ENCODE results near the gene NDOR1.

The NDOR1 gene

DNA sequence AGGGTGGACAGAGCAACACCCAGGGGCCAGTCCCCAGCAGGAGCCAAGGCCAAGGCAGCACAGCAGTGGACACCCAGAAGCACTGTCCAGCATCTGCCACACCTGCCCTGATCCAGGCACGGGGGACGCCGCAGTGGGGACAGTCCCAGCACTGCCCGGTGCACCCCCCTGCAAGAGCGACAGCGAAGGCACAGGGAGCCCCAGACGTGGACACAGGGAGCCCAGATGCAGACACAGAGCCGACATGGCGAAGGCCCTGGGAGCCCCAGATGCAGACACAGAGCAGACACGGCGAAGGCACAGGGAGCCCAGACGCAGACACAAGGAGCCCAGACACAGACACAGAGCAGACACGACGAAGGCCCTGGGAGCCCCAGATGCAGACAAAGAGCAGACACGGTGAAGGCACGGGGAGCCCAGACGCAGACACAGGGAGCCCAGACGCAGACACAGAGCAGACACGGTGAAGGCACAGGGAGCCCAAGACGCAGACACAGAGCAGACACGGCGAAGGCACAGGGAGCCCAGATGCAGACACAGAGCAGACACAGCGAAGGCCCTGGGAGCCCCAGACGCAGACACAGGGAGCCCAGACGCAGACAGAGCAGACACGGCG, 21.4 kb upstream of the NDOR1 start:
- DNase-seq (ENCODE audit: low spot score): no peak

DNA sequence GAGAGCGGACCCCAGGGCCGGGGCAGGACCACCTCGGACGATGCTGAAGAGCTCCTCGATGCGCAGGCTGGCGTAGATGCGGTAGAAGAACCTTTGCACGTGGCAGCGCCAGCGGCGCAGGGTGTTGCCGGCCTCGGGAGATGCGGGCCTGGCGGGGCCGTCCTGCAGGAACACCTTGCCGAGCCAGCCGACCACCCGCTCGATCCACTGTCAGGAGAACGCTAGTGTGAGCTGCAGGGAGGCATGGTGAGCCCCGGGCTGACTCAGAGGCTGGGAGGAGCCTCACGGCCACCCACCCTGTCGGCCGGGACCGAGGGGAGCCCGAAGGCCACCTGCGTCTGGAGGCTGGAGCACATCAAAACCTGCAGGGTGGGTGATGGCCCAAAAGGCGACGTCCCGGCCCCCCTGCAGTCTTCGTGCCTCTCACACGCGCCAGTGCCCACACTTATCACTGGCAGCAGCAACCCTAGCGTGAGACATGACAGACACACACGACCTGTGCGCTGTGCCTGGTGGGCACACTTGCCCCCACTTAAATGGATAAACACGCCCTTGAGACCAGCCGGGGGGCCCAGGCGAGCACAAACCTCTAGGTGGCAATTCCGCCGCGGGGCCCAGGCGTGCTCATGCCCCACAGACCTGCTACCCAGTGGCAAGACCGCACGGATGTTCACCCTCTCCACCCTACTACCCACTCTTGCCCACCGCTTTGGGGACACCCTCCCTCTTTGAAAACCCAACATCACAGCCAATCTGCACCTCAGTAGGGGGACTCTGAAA, 20.4 kb upstream of the NDOR1 start:
- DNase-seq (ENCODE audit: low spot score): no peak

DNA sequence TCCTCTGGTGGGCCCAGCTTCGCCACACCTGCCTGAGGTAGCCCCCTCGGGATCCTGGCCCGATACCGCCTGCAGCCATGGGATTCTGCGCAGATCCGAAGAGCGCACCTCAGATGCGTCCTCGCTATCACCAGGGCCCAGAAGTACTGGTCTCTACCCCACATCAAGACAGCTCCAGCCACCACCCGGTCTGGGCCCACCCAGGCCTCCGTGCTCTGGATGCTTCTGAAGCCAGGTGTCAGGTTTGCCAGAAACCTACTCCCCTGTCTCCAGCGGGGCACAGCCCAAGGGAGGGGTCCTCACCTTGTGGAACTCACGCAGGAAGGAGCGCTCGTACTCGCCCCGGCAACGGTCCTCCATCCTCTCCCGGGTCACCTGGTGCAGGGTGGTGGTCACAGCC, 19.6 kb upstream of the NDOR1 start:
- DNase-seq (ENCODE audit: low spot score): no peak

DNA sequence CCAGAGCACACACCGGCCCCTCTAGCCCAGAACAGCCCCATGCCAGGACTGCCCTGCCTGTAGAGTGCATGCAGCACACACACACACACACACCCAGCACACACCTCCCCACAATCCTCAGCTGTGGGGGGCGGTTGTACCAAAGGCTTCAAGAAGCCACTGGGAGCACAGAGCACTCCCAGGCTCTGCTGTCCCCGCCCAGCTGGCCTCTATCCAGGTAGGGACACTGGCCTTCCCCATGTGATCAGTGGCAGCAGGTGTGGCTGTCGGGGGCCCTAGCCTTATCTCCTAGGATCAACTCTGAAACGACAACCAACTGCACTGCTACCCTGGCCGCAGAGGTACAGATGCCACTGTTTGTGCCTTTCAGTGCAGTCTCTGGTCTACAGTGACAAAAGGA, 19.1 kb upstream of the NDOR1 start:
- DNase-seq (ENCODE audit: low spot score): no peak

DNA sequence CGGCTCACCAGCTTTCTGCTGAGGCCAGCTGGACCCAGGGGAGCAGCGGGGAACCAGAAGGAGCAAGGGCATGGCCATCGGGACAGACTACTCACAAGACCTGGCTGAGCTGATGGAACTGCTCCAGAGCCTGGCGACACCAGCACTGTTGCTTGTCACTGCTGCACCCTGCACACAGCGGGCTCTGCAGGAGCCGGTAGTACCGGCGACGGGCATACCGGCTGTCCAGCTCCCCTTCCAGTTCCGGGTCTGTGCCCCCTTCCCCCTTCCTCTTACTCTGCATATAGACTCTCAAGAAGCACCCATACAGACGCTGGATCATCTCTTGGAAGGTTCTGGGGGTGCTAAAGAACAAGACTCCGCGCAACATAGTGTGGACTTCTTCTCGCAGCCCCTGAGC, 18.1 kb upstream of the NDOR1 start:
- DNase-seq (ENCODE audit: low spot score): no peak

DNA sequence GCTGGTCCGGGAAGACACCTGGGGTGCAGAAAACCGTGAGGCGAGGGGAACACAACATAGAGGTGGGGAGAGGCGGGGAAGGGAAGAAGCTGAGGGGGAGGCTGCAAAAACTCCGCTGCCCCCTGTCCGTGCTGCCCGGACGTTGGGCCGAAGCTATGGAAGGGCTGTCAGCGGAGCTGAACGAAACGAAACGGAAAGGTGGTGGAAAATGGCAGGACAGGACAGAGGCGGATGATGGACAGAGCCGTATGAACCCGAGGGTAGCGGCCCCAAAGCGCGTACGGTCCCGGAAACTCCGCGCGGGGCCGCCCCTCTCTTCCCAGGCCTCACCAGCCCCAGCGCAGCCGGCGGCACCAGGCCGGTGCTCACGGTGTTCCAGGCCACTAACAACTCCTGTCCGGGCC, 17.4 kb upstream of the NDOR1 start:
- no peak for DNase-seq (ENCODE audit: low spot score)

DNA sequence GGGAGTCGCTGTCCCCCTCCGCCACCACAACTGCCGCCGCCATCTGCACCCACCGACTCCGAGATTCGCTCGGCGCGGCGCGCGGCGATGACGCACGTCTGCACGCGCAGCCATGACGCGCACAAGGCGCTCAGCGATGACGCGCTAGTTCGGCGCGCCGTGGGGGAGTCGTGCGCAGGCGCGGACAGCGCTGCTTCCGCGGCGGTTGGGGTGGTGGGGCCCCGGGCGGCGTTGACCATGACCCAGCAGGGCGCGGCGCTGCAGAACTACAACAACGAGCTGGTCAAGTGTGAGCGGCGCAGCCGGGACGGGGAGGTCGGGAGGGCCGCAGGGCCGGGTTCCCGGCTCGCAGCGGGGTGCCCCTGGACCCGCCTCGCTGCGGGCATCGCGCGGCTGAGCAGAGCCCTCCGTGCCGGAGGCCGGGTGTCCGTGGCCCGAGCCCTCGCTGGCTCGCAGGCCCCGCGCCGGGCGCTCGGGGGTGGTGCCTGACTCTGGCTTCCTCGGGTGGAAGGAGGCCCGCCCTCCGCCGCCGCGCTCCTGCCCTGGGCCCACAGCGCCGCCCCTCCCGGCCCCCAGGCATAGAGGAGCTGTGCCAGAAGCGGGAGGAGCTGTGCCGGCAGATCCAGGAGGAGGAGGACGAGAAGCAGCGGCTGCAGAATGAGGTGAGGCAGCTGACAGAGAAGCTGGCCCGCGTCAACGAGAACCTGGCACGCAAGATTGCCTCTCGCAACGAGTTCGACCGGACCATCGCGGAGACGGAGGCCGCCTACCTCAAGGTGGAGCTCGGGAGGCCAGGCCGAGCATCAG, 16.8 kb upstream of the NDOR1 start, which contains the start of the genes ANAPC2 and SSNA1:
Gene ANAPC2, minus strand, starts transcription at position 71 of the 807 bp plus-strand sequence. Its CDS starts 28 bp downstream, at position 43.
Gene SSNA1, plus strand, starts transcription at position 187 of the 807 bp plus-strand sequence. Its CDS starts 51 bp downstream, at position 238.
- peak; percentile 88 for DNase-seq (ENCODE audit: low spot score)

DNA sequence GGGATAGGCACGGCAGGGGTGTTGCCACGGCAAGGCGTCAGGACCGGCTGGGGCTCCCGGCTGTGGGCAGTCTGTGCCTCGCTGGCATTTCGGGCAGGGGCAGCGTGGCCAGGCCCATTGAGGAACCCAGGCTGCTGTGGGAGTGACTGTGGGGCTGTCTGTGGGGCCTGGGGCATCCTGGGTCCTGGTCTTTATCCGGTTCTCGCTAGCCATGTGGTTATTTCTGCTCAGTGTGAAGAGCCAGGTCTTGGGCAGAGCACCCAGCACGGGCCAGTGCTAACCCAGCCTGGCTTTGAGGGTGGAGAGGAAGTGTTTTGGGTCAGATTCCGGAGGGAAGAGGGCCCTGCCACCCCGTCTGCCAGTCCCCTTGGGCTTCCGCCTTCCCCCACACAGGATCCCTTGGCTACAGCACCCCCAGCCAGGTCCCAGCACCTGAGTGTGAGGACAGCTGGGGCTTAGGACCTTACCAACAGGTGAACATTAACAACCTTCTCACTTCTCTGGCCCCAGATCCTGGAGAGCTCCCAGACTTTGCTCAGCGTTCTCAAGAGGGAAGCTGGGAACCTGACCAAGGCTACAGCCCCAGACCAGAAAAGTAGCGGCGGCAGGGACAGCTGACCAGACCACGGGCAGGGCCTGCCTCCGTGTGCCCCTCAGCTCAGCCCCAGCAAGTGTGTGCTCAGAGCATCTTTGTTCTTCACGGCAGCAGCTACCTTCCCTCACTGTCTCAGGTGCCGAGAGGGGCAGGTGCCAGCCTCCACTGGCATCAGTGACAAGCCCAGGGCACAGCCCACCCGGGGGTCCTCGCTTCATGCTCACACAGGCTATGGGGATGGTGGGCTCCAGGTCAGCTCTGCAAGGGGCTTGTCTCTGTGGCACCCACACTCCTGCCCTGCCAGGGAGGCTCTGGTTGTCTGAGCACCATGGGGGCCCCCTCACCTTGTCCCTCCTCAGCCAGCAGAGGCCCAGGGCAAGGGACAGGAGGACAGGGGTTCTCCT, 15.9 kb upstream of the NDOR1 start:
- DNase-seq (ENCODE audit: low spot score): no peak

DNA sequence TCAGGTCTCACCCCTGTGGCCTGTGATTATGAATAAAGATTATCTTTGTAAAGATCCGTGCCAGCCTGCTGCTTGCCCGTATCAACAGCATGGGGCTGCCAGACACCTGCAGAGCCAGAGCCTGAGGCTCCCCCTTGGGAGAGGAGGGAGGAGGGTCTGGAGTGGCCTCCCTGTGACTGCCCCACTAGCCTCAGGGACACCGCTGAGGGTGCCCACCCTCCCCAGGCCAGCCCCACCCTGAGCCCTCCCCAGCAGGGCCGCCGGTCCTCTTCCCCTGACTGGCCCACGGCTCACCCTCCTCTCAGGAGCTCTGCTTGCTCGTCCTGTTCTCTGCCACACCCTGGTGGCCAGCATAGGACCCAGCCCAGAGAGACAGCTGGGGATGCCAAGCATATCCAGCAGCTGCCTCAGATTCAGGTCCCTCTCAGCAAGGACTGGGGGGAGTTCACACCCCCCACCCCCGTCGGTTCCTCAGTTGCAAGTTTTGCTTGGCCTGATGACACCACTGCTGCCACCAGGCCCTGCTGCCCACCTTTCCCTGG, 15.1 kb upstream of the NDOR1 start:
- no peak for DNase-seq (ENCODE audit: low spot score)

DNA sequence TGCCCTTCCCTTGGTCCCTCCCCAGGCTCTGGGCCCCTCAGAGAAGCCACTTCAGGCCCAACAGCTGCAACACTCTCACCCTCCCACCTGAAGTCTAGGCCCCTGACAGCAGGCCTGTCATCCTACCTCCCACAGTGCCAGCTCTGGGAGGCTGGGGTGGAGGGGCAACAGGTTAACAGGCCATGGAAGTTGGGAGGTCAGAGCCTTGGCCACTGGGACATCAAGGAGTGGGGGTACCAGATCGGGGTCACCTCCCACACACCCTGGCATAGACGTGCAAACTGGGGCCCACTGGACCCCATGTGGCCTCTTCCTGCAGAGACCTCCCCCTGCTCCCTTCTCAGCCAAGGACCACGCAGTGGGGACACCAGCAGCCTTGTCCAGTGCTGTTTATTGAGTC, 14.3 kb upstream of the NDOR1 start:
- no peak for DNase-seq (ENCODE audit: low spot score)

DNA sequence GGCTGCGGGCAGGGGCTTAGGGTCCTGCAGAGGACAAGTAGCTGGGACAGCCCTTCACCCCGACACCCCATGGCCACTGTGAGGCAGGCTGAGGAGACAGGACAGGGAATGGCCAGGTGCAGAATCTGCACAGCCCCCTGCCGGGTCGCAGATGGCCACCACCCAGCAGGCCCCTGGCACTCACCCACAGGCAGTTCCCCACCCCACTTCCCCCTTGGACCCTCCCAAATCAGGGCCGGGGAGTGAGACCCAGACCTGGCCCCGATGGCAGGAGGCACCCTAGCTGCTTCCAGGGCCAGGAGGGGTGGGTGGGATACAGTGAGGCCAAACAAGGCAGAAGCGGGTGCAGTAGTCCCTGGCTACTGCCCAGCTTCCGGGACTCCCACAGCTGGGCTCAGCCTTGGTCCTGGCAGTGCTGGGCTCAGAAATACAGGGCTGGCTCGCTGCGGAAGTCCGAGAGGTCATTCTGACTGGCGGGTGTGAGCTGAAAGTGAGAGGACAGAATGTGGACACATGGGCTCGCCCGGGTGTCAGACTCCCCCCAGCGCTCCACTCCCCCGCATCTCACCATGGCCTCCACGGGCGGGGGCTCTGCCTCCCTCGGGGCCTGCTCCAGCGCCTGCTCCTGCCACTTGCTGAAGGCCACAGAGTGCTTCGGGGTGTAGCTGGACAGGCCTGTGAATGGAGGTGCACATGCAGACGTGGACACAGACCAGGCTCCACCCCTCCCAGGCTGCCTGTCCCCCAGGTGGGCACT, 13.6 kb upstream of the NDOR1 start:
- no peak for DNase-seq (ENCODE audit: low spot score)

DNA sequence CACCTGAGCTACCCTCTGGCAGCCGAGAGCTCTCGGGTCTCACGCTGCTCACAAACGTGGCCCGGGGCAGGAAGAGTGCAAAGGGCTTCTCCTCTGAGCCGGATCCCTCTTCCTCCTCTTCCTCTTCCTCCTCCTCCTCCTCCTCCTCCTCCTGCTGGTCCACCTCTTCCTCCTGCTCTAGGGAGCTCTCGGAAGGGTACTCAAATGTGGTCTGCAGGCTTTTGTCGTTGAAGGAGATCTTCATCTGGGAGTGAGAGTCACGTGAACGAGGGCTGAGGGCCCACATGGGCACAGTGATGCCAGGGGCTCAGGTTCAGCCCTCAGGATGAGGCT, 13.1 kb upstream of the NDOR1 start:
- no peak for DNase-seq (ENCODE audit: low spot score)

DNA sequence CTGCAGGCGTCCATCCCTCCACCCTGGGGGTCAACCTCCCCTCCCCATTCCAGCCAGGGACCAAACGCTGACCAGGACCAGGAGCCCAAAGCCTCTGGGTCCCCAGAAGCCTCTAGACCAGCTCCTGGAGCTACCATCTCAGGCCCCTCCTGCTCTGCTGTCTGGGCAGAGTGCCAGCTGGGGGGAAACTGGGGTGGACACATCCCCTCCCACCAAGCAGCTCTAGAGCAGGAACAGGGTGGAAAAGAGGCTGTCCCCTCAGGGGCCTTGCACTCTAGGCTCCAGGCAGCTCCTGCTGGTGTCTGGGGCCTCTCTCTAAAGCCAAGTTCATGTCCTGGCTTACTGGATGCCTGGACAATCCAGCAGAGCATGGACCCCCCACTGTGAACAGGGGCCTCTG, 12.6 kb upstream of the NDOR1 start:
- DNase-seq (ENCODE audit: low spot score): no peak

DNA sequence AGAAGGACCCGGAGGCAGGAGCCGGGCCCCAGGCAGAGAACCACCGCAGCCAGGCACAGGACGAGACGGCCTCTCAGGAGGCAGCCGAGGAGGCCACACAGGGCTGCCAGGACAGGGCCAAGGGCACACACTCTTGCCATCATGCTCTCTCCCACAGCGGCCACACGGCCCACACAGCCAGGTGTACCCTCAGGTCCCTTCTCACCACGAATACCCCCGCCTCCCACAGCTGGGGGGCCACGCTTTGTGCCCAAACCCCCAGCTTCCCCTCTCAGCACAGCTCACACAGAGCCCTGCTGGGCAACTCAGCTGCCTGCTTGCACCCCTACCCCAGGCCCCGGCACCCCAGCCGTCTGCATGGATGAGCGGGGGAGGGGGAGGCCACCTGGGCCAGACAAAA, 11.7 kb upstream of the NDOR1 start:
- DNase-seq (ENCODE audit: low spot score): no peak

DNA sequence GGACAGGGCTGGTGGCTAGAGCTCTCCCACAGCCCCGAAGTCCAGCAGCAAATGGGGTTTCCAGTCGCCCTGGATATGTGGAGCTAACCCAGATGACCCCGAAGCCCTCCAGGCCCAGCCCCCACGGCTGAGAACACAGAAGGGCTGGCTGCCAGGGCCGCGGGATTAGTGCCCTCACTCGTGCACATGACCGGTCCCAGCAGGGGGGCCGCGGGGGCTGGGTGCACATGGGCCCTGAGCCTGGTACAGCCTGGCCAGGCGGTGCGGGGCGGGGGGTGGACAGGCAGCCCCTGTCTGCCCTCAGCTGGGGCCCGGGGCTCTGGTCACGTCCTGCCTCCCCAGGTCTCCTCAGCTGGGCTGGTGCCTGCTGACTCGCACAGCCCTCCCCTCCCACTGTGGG, 11.1 kb upstream of the NDOR1 start:
- no peak for DNase-seq (ENCODE audit: low spot score)

DNA sequence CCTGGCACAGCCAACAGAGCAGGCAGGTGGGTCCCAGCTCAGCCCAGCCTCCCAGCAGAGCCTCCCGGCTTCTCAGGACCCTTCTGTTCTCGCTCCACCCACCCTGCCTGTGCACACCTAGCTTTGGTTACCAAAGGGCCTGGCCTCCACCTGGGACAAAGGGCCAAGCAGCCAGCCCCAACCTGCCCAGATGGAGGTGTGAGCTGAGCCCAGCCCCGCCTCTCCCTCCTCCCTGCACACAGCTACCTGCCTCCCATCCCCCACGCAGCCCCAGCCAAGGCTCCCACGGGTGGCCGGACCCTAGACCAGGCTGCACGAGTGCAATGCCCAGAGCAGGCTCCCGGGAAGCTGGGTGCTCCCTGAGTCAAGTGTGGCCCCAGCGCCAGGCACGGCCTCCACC, 10.6 kb upstream of the NDOR1 start:
- no peak for DNase-seq (ENCODE audit: low spot score)

DNA sequence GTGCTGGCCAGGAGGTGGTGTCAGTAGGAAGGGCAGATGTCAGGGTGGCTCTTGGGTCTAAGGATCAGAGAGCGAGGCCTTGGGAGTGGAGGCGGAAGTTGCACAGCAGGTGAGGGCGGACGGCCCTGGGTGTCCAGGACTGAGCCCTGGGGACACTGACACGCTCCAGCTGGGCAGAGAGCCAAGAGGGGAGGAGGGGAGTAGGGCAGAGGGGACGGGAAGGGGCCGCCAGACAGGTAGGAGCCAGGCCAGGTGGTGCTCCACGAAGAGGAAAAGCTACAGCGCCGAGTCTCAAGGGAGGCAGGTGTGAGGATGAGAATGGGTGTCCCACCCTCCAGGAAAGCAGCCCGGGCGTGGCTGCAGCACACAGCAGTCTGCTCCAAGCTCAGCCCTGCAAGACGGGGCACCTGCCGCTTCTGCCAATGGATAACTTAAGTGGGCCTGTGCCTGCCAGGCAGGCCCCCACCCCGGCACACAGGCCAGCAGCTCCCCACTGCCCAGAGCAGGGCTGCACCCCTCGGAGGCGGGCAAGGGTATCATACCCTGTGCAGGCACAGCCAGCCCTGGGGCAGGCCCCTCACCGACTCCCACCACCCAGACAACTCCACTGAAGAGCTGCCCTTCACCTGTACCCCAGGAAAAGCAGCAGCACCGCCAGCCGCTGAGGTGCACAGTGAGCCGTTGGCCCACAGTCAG, 9.8 kb upstream of the NDOR1 start:
- DNase-seq (ENCODE audit: low spot score): no peak

DNA sequence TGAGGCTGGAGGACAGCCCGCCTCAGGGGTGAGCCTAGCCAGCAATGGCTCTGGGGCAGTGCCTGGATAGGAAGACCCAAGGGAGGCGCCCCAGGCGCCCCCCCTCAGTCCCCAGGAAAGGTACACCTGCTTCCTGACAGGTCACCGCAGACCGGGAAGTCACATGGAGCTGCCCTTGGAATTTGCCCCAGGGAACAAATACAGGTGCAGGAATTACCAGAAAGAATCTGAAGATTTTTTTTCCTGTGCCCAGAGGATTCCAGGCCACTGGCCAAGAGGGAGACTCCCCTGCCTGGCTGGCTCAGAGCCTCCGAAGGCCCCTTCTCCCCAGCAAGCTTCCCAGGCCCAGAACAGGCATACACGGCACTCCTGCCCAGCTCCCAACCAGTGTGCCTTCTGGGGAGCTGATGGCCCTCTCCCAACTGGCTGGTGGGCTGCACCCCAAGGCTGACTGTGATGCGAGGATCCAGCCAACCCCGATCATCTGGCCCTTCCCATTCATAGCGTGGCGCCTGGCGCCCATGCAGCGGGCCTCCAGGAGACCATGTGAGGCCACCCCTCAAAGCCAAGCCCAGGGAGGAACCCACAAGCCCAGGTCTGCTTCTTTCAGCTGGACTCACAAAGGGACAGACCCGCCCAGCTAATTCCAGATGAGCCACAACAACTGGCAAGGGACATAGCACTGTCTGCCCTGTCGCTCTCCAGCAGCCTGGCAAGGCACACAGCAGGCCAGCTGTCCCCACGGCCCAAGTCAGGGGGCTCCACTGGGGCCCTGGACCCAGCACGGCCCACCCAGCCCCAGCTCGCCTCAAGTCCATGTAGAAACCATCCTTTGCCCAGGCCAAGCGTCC, 7.2 kb upstream of the NDOR1 start:
- DNase-seq (ENCODE audit: low spot score): no peak

DNA sequence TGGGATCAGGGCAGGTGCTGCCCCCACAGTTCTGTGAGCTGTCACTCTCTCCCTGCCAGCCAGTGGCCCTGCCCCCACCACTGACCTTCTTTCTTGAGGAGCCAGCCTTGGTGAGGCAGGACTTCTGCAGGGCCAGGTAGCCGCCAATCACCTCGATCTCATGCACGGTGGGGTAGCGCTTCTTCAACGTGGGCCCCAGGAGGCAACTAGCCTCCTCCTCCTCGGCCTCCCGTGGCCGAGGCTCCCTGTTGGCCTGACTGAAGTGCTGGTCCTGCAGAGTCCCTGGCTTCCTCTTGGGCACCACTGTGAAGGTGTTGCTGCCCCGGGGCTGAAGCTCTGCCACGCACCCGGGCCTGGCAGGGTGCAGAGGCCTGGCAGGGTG, 6.6 kb upstream of the NDOR1 start:
- no peak for DNase-seq (ENCODE audit: low spot score)
